MM.1S (cell line): ENCODE data around the gene CEMP1.

ENCODE experiments used
- DNase-seq: peaks from one replicate; pipeline ENCODE4 v3.0.0-alpha.2; 2015
- H2AFZ ChIP-seq: fragments of 300-600 bp; sonication (generic); 2 replicates; pipeline ENCODE4 v1.6.0; 2016; ENCODE audit warnings: antibody characterized with exemption, low read length
- H3F3A ChIP-seq: fragments of 300-600 bp; sonication (generic); 2 replicates; pipeline ENCODE4 v1.6.1; 2016; ENCODE audit warnings: mild to moderate bottlenecking, antibody characterized with exemption, low read length, moderate library complexity, mixed read lengths; ENCODE audit not compliant: insufficient read depth
- H3K27ac ChIP-seq: fragments of 300-600 bp; sonication (generic); 2 replicates; pipeline ENCODE4 v1.5.1; 2016; ENCODE audit warnings: mild to moderate bottlenecking, low read length
- H3K27me3 ChIP-seq: fragments of 300-600 bp; sonication (generic); replicated peaks from 2 replicates; pipeline ENCODE4 v1.6.0; 2016; ENCODE audit warnings: low read length; ENCODE audit not compliant: insufficient read depth
- H3K36me3 ChIP-seq: fragments of 300-600 bp; sonication (generic); replicated peaks from 2 replicates; pipeline ENCODE4 v1.6.1; 2016; ENCODE audit warnings: mild to moderate bottlenecking, low read length, mixed read lengths; ENCODE audit not compliant: insufficient read depth
- H3K4me1 ChIP-seq: fragments of 300-600 bp; sonication (generic); 2 replicates; pipeline ENCODE4 v1.6.1; 2016; ENCODE audit warnings: low read length, mixed read lengths
- H3K4me2 ChIP-seq: fragments of 300-600 bp; sonication (generic); 2 replicates; pipeline ENCODE4 v1.6.0; 2016; ENCODE audit warnings: low read depth, low read length
- H3K4me3 ChIP-seq: fragments of 300-600 bp; sonication (generic); 2 replicates; pipeline ENCODE4 v1.5.1; 2016; ENCODE audit warnings: low read length, mixed read lengths
- H3K79me2 ChIP-seq: fragments of 300-600 bp; sonication (generic); 2 replicates; pipeline ENCODE4 v1.6.1; 2016; ENCODE audit warnings: mixed run types, low read length, mixed read lengths
- H3K9ac ChIP-seq: fragments of 300-600 bp; sonication (generic); 2 replicates; pipeline ENCODE4 v1.6.1; 2016; ENCODE audit warnings: low read length, mixed read lengths
- H3K9me2 ChIP-seq: fragments of 300-600 bp; sonication (generic); replicated peaks from 2 replicates; pipeline ENCODE4 v1.6.1; 2016; ENCODE audit warnings: mild to moderate bottlenecking, low read length, mixed read lengths; ENCODE audit not compliant: insufficient read depth
- H3K9me3 ChIP-seq: fragments of 300-600 bp; sonication (generic); replicated peaks from 2 replicates; pipeline ENCODE4 v1.6.1; 2016; ENCODE audit warnings: mild to moderate bottlenecking, low read length, mixed read lengths; ENCODE audit not compliant: insufficient read depth
- H4K20me1 ChIP-seq: fragments of 300-600 bp; sonication (generic); 2 replicates; pipeline ENCODE4 v1.6.1; 2016; ENCODE audit warnings: mild to moderate bottlenecking, low read length, moderate library complexity, mixed read lengths; ENCODE audit not compliant: insufficient read depth
- EZH2 ChIP-seq: fragments of 300-600 bp; sonication (generic); optimal IDR thresholded peaks from 2 replicates; pipeline ENCODE3; 2017; ENCODE audit warnings: low read depth, mild to moderate bottlenecking, antibody characterized with exemption, low read length, mixed read lengths
- EZH2phosphoT487 ChIP-seq: fragments of 300-600 bp; sonication (generic); IDR thresholded peaks from 2 replicates; pipeline ENCODE4 v1.6.1; 2018; ENCODE audit warnings: antibody characterized with exemption, low read length
- TF ChIP-seq, protein P1 (sequence below): fragments of 300-600 bp; sonication (generic); IDR thresholded peaks from 2 replicates; pipeline ENCODE4 v1.5.1; 2016; ENCODE audit warnings: antibody characterized with exemption, low read length, mixed read lengths

CEMP1 gene

DNA sequence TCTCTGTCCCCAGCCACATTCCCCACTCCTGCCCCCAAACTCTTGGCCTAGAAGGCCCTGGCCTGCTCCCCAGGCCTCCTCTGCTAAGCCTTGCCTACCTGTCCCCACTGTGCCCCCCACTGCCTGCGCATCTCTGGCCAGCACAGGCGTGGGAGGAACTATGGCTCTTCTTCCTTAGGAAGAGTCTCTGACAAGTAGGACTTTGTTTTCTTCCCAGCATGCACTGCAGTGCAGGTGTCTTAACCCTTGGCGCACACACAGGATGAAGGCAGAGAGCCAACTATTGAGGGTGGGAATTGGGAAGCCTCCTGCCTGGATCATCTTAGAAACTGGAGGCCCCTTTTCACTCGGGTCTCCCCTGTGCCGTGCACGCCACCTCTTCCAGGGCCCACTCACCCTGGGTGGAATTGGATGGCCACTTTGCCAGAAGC, 7.4 kb downstream of the CEMP1 start:
- DNase-seq, result no peak
- no peaks in the 10 kb centered on the region for H3K27me3 ChIP-seq
- no peaks in the 10 kb centered on the region for H3K4me1 ChIP-seq
- no peaks in the 10 kb centered on the region for H3K9me3 ChIP-seq
- H3K4me2 ChIP-seq, result no peak overlapping the region
- peaks cover 68% of the 10 kb centered on the region for H3K79me2 ChIP-seq
- peaks cover 13% of the 10 kb centered on the region for H3F3A ChIP-seq
- no peak overlapping the region for H3K4me3 ChIP-seq
- TF ChIP-seq EZH2, result no peak
- TF ChIP-seq EZH2phosphoT487, result no peak
- TF ChIP-seq, protein P1, sequence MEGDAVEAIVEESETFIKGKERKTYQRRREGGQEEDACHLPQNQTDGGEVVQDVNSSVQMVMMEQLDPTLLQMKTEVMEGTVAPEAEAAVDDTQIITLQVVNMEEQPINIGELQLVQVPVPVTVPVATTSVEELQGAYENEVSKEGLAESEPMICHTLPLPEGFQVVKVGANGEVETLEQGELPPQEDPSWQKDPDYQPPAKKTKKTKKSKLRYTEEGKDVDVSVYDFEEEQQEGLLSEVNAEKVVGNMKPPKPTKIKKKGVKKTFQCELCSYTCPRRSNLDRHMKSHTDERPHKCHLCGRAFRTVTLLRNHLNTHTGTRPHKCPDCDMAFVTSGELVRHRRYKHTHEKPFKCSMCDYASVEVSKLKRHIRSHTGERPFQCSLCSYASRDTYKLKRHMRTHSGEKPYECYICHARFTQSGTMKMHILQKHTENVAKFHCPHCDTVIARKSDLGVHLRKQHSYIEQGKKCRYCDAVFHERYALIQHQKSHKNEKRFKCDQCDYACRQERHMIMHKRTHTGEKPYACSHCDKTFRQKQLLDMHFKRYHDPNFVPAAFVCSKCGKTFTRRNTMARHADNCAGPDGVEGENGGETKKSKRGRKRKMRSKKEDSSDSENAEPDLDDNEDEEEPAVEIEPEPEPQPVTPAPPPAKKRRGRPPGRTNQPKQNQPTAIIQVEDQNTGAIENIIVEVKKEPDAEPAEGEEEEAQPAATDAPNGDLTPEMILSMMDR, result no peak
- no peaks in the 10 kb centered on the region for H4K20me1 ChIP-seq
- H3K27ac ChIP-seq, result no peak overlapping the region
- no peak overlapping the region for H3K9ac ChIP-seq
- no peaks in the 10 kb centered on the region for H3K9me2 ChIP-seq
- H2AFZ ChIP-seq, result no peak overlapping the region
- no peaks in the 10 kb centered on the region for H3K36me3 ChIP-seq

DNA sequence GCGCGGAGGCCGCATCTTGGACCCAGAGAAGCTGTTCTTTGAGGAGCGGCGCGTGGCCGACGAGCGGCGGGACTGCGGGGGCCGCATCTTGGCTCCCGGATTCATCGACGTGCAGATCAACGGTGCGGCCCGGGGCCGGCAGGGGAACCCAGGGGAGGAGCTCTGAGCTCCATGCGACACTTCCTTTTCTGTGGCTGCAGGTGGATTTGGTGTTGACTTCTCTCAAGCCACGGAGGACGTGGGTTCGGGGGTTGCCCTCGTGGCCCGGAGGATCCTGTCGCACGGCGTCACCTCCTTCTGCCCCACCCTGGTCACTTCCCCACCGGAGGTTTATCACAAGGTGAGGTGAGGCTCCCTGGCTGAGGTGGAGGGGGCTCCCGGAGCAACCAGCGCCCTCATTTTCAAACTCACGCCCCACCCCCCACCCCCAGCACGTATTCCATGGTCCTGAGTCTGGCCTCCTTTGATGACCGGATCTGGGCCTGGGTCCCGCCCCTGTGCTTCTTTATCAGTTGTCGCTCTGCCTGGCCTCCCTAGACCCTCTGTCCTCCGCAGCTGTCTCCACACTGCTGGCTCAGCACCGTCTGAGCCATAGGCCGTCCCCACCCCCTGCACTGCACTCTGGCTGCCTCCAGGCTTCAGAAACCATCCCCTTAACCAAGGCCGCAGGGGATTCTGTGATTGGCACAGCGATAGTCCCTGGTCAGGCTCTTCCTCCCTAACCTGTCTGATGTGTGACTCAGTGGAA, 10.2 kb downstream of the CEMP1 start:
- Histone ChIP-seq H3K4me2 (peak overlapping the region; percentile 70), H3K79me2 (peaks cover 86% of the 10 kb centered on the region), H3K36me3 (no peaks in the 10 kb centered on the region), H3F3A (peaks cover 13% of the 10 kb centered on the region), H3K4me1 (no peaks in the 10 kb centered on the region), H2AFZ (peak overlapping the region; percentile 49; the same call in 1 of the 2 replicates), H4K20me1 (peaks cover 15% of the 10 kb centered on the region; the same call in 1 of the 2 replicates), H3K27ac (peak overlapping the region; percentile 88), H3K9ac (peak overlapping the region; percentile 72), H3K27me3 (no peaks in the 10 kb centered on the region), H3K9me2 (no peaks in the 10 kb centered on the region), H3K9me3 (no peaks in the 10 kb centered on the region), H3K4me3 (peak overlapping the region; percentile 87)
- TF ChIP-seq, protein P1, result peak; percentile 30
- no peak for TF ChIP-seq EZH2phosphoT487
- peak; percentile 78 for DNase-seq

DNA sequence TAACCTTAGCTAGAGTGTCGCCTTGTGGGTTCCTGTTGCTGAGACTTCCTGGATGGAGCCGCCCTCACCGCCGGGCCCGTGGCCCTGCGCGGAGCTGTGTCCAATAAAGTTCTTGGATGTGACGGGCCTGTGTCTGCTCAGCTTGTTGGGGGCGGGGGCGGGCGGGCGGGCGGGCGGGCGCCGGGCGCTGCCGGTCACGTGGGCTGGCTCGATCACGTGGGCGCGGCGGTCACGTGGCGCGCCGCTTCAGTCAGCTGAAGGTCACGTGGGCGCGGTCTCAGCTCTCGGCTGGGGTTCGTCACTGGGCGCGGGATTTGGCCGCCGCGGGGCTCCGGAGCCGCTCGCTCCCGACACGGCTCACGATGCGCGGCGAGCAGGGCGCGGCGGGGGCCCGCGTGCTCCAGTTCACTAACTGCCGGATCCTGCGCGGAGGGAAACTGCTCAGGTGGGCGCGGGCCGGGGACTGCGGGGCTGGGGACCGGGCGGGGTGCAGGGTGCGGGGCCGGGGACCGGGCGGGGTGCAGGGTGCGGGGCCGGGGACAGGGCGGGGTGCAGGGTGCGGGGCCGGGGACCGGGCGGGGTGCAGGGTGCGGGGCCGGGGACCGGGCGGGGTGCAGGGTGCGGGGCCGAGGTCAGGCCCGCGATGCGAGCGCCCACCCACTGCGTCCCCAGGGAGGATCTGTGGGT, 11.0 kb downstream of the CEMP1 start, which contains the start of gene AMDHD2:
TSS of gene AMDHD2 (plus strand) at position 275 of the 687 bp plus-strand sequence. CDS start at position 363, 88 bp downstream.
- peaks cover 91% of the 10 kb centered on the region for H3K79me2 ChIP-seq

More for the DNA sequence above, 11.0 kb downstream of the CEMP1 start, which contains the start of gene AMDHD2:
- TF ChIP-seq EZH2phosphoT487 (no peak), EZH2 (no peak)
- TF ChIP-seq, protein P1, result no peak
- DNase-seq, result peak; percentile 89
- Histone ChIP-seq H3K4me3 (peak within 1 kb of the TSS; percentile 87), H4K20me1 (peaks cover 15% of the 10 kb centered on the region; the same call in 1 of the 2 replicates), H3K36me3 (no peaks in the 10 kb centered on the region), H3K9me2 (no peaks in the 10 kb centered on the region), H3K9me3 (no peaks in the 10 kb centered on the region), H3K27me3 (no peaks in the 10 kb centered on the region), H2AFZ (peak within 1 kb of the TSS; percentile 49; the same call in 1 of the 2 replicates), H3F3A (peaks cover 13% of the 10 kb centered on the region), H3K27ac (peak within 1 kb of the TSS; percentile 88), H3K4me2 (peak within 1 kb of the TSS; percentile 70), H3K4me1 (0 out of 2 replicates have a peak, but pooled peaks cover under 1% of the 10 kb centered on the region), H3K9ac (peak within 1 kb of the TSS; percentile 72)
